GM23248 (cell line): ENCODE data around the gene ATG16L2.

Source experiments
- EZH2 ChIP-seq: fragments of 200-600 bp; sonication (generic); IDR thresholded peaks from 2 replicates; pipeline ENCODE4 v1.6.1; 2018; ENCODE audit warnings: antibody characterized with exemption, mild to moderate bottlenecking; ENCODE audit not compliant: insufficient read depth, poor library complexity, severe bottlenecking
- EZH2phosphoT487 ChIP-seq: fragments of 200-600 bp; sonication (generic); IDR thresholded peaks from 2 replicates; pipeline ENCODE4 v1.6.1; 2018; ENCODE audit warnings: antibody characterized with exemption, moderate library complexity, mild to moderate bottlenecking, low read depth; ENCODE audit not compliant: insufficient read depth

DNA sequence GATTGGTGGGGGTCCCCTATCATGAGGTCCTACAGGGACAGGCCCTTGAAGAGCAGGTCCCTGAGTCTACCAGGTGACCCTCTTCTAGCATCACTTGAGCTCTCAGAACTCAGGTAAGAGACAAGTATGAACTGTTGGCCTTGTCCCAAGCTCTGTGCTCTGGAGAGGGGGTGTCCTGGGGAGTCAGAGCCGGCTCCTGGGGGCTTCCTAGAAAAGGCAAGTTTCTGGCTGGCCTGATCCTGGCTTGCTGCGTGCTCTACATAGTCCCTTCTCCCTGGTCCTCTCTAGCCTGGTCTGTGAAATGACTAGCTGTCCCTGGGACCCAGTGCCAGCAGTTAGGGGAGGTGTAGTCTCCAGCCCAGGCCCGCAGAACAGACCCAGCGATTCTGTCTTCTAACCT lies 11.4 kb downstream of the ATG16L2 start:
- TF ChIP-seq EZH2phosphoT487, result no peak
- TF ChIP-seq EZH2, result no peak
